Cortex of kidney (tissue), 1 donor: ENCODE measurements around the gene CDH4.

Experiments used
- DNase-seq: peaks from one replicate; lab custom pipeline; 2025; lab: John Stamatoyannopoulos, UW

CDH4 gene

GRCh38 chr20:61865353-61865752 lies 613.3 kb downstream of the CDH4 start:
- DNase-seq, result no peak

GRCh38 chr20:61866165-61866564 lies 614.1 kb downstream of the CDH4 start:
- DNase-seq, result no peak

DNA sequence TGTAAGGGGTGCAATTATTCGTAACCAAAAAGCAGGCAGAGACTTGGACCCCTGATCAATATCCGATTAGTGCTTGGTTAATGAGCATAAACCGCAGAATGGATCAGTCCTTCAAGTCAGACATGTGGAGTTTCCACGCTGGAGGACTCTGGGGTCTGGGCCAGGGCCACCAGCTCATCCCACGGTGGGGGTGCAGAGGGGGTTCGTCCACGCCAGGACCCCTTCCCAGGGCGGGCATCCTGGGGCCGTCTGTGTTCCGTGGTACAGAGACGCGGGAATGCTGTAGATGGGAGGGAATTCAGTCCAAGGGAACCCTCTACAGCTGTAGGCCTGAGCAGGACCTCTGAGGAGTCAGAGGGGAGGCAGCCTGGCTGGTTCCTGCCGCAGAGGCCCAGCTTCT lies 615.9 kb downstream of the CDH4 start:
- DNase-seq, result no peak

DNA sequence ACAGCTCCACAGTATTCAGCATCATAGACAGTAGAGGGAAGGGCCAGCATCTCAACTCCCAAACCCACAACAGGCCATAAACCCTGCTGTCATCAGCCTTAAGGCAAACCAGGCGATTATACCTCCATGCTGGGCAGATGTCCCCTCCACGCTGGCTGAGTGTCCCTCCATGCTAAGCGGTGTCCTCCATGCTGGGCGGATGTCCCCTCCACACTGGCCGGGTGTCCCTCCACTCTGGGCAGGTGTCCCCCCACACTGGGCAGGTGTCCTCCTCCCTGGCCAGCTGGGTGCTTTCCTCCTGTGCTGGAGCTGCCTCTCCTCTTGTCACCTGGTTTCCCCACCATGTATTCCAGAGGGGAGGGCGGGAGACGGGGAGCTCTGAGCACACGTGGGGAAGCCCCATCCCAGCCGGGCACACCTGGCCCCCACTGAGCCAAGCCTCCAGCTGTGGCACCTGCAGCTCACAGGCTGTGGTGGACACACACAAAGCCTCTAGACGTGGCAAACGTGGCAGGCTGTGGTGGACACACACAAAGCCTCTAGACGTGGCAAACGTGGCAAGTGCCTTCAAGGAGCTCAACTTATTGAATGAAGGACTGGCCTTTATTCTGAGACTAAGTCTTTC lies 616.5 kb downstream of the CDH4 start:
- no peak for DNase-seq

- DNase-seq, result no peak
These were observed 617.9 kb downstream of the CDH4 start for GRCh38 chr20:61869750-61870507.

DNA sequence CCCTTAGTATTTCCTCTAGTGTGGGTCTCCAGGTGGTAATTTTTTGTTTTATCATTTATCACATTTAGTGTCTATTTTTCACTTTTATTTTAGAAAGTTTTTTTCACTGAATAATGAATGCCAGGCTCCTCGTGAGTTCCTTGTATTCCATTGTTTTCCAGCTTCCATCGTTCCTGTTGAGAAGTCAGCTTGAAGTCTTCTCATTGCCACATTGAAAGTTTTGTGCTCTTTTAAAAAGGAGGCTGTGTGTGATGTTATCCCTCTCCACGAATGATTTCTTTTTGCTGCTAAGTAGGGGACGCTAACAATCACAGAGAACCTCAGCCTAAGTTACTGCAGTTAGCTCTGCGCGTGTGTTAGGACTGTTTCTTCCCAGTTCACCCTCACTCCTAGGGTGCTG lies 619.1 kb downstream of the CDH4 start:
- DNase-seq, result no peak

- no peak for DNase-seq
These were observed 619.9 kb downstream of the CDH4 start for GRCh38 chr20:61871913-61872312.

DNA sequence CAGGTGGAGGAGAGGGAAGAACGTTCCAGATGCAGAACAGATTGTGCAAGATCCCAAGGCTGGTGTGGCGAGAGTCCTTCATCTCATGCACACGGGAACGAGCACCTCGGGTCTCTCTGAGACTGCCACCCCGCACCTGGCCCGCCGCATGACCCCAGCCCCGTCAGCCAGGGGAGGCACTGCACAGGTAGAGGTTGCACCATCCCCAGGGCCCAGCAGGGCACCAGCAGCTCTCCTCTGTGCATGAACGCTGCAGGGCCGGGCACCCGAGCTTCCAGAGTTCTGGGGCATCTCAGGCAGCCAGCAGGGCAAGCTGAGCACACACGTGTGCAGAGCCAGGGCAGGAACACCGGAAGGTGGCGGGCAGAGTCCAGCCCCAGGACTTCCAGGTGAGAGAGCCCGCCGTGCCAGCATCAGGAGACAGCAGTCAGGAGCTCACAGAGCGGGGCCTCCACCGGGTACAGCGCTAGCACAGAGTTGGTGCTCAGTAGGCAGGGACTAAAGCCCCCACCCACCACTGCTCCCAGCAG lies 620.4 kb downstream of the CDH4 start:
- DNase-seq, result no peak

DNA sequence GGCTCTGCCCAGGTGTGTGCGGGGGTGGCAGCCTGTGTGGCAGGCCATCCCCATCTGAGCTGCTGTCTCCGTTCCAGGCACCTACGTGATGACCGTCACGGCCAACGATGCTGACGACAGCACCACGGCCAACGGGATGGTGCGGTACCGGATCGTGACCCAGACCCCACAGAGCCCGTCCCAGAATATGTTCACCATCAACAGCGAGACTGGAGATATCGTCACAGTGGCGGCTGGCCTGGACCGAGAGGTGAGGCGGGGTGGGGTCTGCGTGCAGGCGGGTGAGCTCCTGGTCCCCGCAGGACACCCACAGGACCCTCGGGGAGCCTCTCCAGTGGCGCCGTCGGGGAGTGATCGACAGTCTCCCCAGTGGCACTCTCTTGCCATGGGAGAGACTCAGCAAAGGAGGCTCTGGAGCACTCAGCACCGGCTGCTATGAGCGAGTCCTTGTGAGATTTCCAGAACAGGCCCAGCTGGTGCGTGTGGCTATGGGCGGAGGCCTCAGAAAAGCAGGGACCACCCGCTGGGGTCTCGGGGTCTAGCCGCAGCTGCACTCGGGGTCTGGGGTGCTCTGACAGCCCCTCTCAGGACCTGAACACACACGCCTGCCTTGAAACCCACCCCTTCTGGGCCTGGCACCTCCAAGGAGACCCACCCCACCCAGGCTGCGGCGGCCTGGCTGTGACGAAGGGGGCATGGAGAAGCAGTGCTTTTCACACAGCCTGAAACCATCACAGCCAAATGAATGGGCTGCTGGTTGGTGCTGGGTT lies 621.8 kb downstream of the CDH4 start:
- DNase-seq, result no peak

- DNase-seq, result no peak
These were observed 622.5 kb downstream of the CDH4 start for GRCh38 chr20:61874421-61875068.

- no peak for DNase-seq
These were observed 623.3 kb downstream of the CDH4 start for GRCh38 chr20:61875221-61875885.

DNA sequence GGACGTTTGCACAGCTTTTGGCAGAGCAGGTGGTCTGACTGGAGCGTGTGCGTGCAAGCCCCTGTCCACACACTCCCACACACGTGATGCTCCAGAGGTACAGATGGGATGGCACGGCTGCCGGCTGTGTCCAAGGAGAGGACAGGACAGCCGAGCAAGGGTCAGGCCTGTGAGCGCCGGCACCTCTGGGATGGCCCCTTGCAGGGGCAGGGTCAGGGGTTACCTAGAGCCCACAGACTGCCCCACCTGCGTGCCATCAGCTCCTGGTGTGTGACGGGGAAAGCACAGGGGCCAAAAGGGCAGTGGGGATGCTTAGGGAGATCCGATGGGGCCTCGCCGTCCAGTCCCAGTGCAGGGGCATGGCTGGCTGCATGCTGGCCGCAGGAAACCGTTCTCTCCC lies 623.9 kb downstream of the CDH4 start:
- DNase-seq, result no peak

- DNase-seq, result no peak
These were observed 625.1 kb downstream of the CDH4 start for GRCh38 chr20:61876952-61877728.

GRCh38 chr20:61877776-61878477 lies 625.9 kb downstream of the CDH4 start:
- no peak for DNase-seq

DNA sequence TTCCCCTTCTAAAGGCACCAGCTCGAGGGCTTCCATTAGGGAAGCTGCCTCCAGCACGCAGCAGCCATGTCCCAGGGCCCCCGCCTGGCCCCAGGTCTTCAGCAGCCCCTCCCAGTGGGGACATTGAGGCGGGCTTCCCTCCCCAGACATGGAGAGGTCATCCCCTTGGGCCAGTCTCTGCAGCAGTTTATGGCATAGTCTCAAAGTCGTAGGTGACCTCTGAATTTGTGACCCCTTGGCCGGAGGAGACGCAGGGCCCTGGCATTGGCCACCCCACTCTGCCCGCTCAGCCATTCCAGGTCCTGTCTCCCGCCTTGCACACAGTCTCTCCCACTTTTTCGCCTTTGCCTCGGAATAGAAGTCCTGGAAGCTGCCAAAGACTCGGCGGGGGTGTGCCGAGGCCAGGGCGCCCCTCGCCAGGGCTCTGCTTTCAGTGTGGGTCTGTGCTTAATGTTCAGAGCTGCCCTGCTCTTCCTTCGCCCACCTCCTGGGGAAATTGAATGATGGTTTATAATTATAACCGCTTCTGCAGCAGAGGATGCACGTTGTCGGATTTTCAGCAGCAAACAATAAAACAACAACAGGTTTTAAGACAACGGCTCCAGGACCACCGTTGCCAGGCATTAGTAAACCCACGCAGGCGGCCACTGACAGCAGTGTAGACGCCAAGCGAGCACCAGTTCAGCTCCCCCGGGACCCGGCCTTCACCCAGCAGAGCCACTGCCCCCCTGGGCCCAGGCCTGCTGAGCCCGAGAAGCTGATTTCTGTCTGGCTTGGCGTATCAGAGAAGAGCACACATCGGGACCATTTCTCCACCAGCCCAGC lies 626.6 kb downstream of the CDH4 start:
- DNase-seq, result no peak

GRCh38 chr20:61879303-61879620 lies 627.2 kb downstream of the CDH4 start:
- no peak for DNase-seq

DNA sequence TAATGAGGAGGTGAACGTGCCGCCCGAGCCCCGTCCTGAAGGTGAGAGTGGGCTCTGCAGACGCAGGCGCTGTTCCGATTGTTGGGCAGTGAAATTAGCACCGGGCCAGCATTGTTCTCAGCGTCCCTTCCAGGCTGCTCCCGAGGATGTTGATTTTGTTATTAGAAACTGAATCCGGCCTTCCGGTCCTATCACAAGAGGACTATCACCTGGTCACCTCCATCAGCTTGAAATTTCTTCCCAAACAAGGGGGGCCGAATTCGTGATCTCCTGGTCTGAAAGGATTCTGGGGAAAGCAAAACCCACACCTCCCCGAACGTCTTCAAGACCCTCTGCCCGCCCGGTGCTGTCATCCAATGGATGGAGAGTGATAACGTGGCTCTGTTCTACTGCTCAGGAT lies 627.6 kb downstream of the CDH4 start:
- DNase-seq, result no peak

GRCh38 chr20:61880706-61881105 lies 628.6 kb downstream of the CDH4 start:
- DNase-seq, result no peak

DNA sequence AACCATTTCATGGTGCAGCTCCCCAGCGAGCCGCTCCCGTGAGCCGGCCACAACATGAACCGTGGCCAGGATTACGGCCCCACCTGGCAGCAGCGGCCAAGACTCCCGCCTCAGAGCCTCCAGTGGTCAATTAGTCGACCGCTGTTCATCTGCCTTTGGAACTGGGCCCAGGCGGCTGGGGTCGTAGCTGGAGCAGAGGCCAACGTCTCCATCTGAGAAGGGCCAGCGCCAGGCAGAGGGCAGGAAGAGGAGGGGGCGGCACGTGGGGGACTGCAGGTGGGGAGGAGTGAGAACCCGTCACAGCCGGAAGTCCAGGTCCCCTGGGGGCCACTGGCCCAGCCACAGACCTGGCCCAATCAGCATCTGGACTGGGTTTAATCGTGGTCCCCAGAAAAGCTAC lies 629.4 kb downstream of the CDH4 start:
- no peak for DNase-seq

GRCh38 chr20:61881861-61882260 lies 629.8 kb downstream of the CDH4 start:
- DNase-seq, result no peak
